GM12878 (cell line): ENCODE data around the gene VPS26A. TPM values are rescaled to one million over a fixed set of nuclear protein-coding genes. Genes with fewer than 3 reads are reported as not detected.

Experiments
- ATAC-seq: fragments of 200-7000 bp; cut with Tn5 transposase; 3 replicates; pipeline ENCODE4 v1.9.1; 2020; ENCODE audit warnings: mild to moderate bottlenecking, moderate library complexity
- BruUV-seq: library from RNA; stranded (reverse); fragments of 400-500 nt; replicated peaks from 2 replicates; lab custom pipeline; 2021; lab: Mats Ljungman, UMichigan
- CTCF ChIA-PET: fragments of 300-600 bp; sonication (Branson Sonifier 250); formaldehyde crosslinking; extraction: SDS; loops from one replicate; lab custom pipeline; 2021; ENCODE audit warnings: inconsistent platforms; lab: Yijun Ruan, JAX
- POLR2A ChIA-PET: fragments of 350-600 bp; formaldehyde crosslinking; extraction: SDS; loops from one replicate; lab custom pipeline; 2021; ENCODE audit warnings: inconsistent platforms; lab: Charles Lee
- RAD21 ChIA-PET: fragments of 300-600 bp; sonication (Branson Sonifier 250); formaldehyde crosslinking; loops from one replicate; lab custom pipeline; 2023; ENCODE audit warnings: antibody characterized with exemption; ENCODE audit not compliant: unreplicated experiment; lab: Charles Lee
- SMC1A ChIA-PET: fragments of 300-600 bp; sonication (Branson Sonifier 250); formaldehyde crosslinking; loops from one replicate; lab custom pipeline; 2023; ENCODE audit not compliant: unreplicated experiment, uncharacterized antibody; lab: Charles Lee
- DNase-seq: peaks from one replicate; pipeline ENCODE4 v3.0.0-alpha.2; 2011; ENCODE audit warnings: low read depth, low spot score
- FAIRE-seq: peaks from 3 replicates; lab custom pipeline; 2011; peaks lifted over from hg19 to GRCh38; lab: Jason Lieb, UNC
- H2AFZ ChIP-seq: 2 replicates; pipeline ENCODE4 v1.6.0; 2011; ENCODE audit warnings: low read depth, low read length, control low read depth; ENCODE audit not compliant: control insufficient read depth
- H3K27ac ChIP-seq: 2 replicates; pipeline ENCODE4 v1.5.1; 2011; ENCODE audit warnings: control low read depth; ENCODE audit not compliant: control insufficient read depth, insufficient read depth
- H3K27me3 ChIP-seq, 2 experiments: replicated peaks in 1 of 2; 2 replicates each; pipeline versions ENCODE4 v1.6.0 to v1.6.1; 2011; ENCODE audit warnings: low read length in 1 of 2; ENCODE audit not compliant: control insufficient read depth in 2 of 2, insufficient read depth in 2 of 2
- H3K36me3 ChIP-seq, 2 experiments: 2 replicates each; pipeline ENCODE4 v1.5.1; 2011; ENCODE audit warnings: low read length in 1 of 2; ENCODE audit not compliant: control insufficient read depth in 2 of 2, insufficient read depth in 2 of 2
- H3K4me1 ChIP-seq: 2 replicates; pipeline ENCODE4 v1.6.1; 2011; ENCODE audit warnings: mild to moderate bottlenecking, low read length, moderate library complexity, mixed read lengths; ENCODE audit not compliant: control insufficient read depth, insufficient read depth
- H3K4me2 ChIP-seq: 2 replicates; pipeline ENCODE4 v1.6.0; 2011; ENCODE audit warnings: control low read depth; ENCODE audit not compliant: control insufficient read depth, insufficient read depth
- H3K4me3 ChIP-seq: fragments of 200-600 bp; sonication (generic); 2 replicates; pipeline ENCODE4 v1.5.1; 2016
- H3K79me2 ChIP-seq: 2 replicates; pipeline ENCODE4 v1.6.0; 2011; ENCODE audit warnings: low read length; ENCODE audit not compliant: control insufficient read depth, insufficient read depth
- H3K9ac ChIP-seq: 2 replicates; pipeline ENCODE4 v1.8.0; 2011; ENCODE audit warnings: low read length, control low read depth, mixed read lengths; ENCODE audit not compliant: control insufficient read depth, insufficient read depth
- H3K9me3 ChIP-seq: replicated peaks from 3 replicates; pipeline ENCODE4 v1.5.1; 2011; ENCODE audit warnings: mild to moderate bottlenecking, low read length; ENCODE audit not compliant: control insufficient read depth, insufficient read depth
- H4K20me1 ChIP-seq: 2 replicates; pipeline ENCODE4 v1.6.0; 2011; ENCODE audit not compliant: control insufficient read depth, insufficient read depth
- BCL11A ChIP-seq: IDR thresholded peaks from 2 replicates; pipeline ENCODE4 v1.6.1; 2011; ENCODE audit warnings: low read depth, low read length
- EED ChIP-seq: sonication (generic); IDR thresholded peaks from 2 replicates; pipeline ENCODE4 v1.6.1; 2016; ENCODE audit warnings: antibody characterized with exemption, low read depth
- EP300 ChIP-seq, 2 experiments: fragments of 150-350 bp in 1 of 2; IDR thresholded peaks; 2 replicates each; pipeline ENCODE4 v1.6.1; 2011 to 2012; ENCODE audit warnings: low read depth in 2 of 2, low read length in 2 of 2, borderline replicate concordance in 1 of 2, improper control_type of control experiment in 1 of 2, inconsistent platforms in 1 of 2; ENCODE audit not compliant: control insufficient read depth in 1 of 2
- HCFC1 ChIP-seq: fragments of 150-350 bp; IDR thresholded peaks from 2 replicates; pipeline ENCODE4 v1.6.1; 2014; ENCODE audit warnings: low read length
- LARP7 ChIP-seq: fragments of 450-650 bp; IDR thresholded peaks from 2 replicates; pipeline ENCODE4 v1.6.1; 2017; ENCODE audit warnings: mild to moderate bottlenecking
- MYB ChIP-seq: fragments of 150-350 bp; IDR thresholded peaks from 2 replicates; pipeline ENCODE4 v1.6.1; 2014; ENCODE audit warnings: mild to moderate bottlenecking, low read depth, low read length, borderline replicate concordance
- PAX5 ChIP-seq: IDR thresholded peaks from 2 replicates; pipeline ENCODE4 v1.6.1; 2011; ENCODE audit warnings: low read depth, low read length, borderline replicate concordance
- POLR2A ChIP-seq: IDR thresholded peaks from 2 replicates; pipeline ENCODE4 v1.6.1; 2011; ENCODE audit warnings: low read depth, mild to moderate bottlenecking, low read length
- POLR2AphosphoS5 ChIP-seq: IDR thresholded peaks from 2 replicates; pipeline ENCODE4 v1.6.1; 2011; ENCODE audit warnings: mild to moderate bottlenecking, low read length, inconsistent platforms
- RB1 ChIP-seq: fragments of 450-650 bp; formaldehyde crosslinking; IDR thresholded peaks from 2 replicates; pipeline ENCODE4 v1.6.1; 2017; ENCODE audit warnings: mild to moderate bottlenecking, borderline replicate concordance
- RFX5 ChIP-seq: IDR thresholded peaks from 2 replicates; pipeline ENCODE4 v1.6.1; 2011; ENCODE audit warnings: low read depth, low read length, improper control_type of control experiment
- RUNX3 ChIP-seq: IDR thresholded peaks from 2 replicates; pipeline ENCODE4 v1.6.1; 2012; ENCODE audit warnings: low read length, inconsistent platforms
- SMARCA5 ChIP-seq: fragments of 450-650 bp; IDR thresholded peaks from 2 replicates; pipeline ENCODE4 v1.6.1; 2017; ENCODE audit warnings: mild to moderate bottlenecking
- SREBF1 ChIP-seq: IDR thresholded peaks from 2 replicates; pipeline ENCODE4 v1.6.1; 2012; ENCODE audit warnings: mild to moderate bottlenecking, low read length
- SUZ12 ChIP-seq: fragments of 200-600 bp; sonication (generic); IDR thresholded peaks from one replicate; pipeline ENCODE4 v1.6.1; 2018; ENCODE audit warnings: antibody characterized with exemption, mild to moderate bottlenecking; ENCODE audit not compliant: unreplicated experiment
- TARDBP ChIP-seq: IDR thresholded peaks from 2 replicates; pipeline ENCODE4 v1.6.1; 2016; ENCODE audit warnings: borderline replicate concordance
- ZBED1 ChIP-seq: IDR thresholded peaks from 2 replicates; pipeline ENCODE4 v1.6.1; 2016; ENCODE audit warnings: borderline replicate concordance
- ZBTB11 ChIP-seq: fragments of 450-650 bp; formaldehyde crosslinking; IDR thresholded peaks from 2 replicates; pipeline ENCODE4 v1.5.0; 2022; ENCODE audit warnings: mild to moderate bottlenecking, missing genetic modification characterization
- WGBS: methylation state at CpG from one replicate; pipeline ENCODE4 v1.1.6; 2016; ENCODE audit warnings: low lambda C conversion rate; ENCODE audit not compliant: insufficient replicate concordance, insufficient coverage; ENCODE audit errors: missing lambda C conversion rate; 5-methylcytosine and 5-hydroxymethylcytosine counted together
- in situ Hi-C: fragments of 300-500 bp; cut with MboI; formaldehyde crosslinking; loops from 9 replicates; pipeline ENCODE4 v1.14.3; 2018; ENCODE audit warnings: mixed read lengths
- intact Hi-C: fragments of 100-400 bp; cut with micrococcal nuclease; formaldehyde crosslinking; loops from one replicate; pipeline ENCODE4 v1.14.2; 2022; ENCODE audit not compliant: unreplicated experiment
- polyA plus RNA-seq, 11 experiments: library from polyadenylated mRNA; depleted of rRNA in 4 of 11; unstranded in 6 of 11; stranded (reverse) in 5 of 11; fragments of >200 nt; fragmentation: Nextera tagmentation in 4 of 11; fragmentation: Illumina TruSeq in 1 of 11; extraction: Ambion mirVana in 4 of 11; extraction: Trizol in 1 of 11; gene quantifications; 1 replicate in 1 of 11; 2 replicates in 10 of 11; pipeline versions ENCODE4 v1.2.1 to v1.2.3, GENCODE V29; 2011 to 2016; ENCODE audit warnings: inconsistent platforms in 2 of 11, missing spikeins in 2 of 11, low read depth in 1 of 11
- total RNA-seq, 4 experiments: library from RNA; depleted of rRNA in 3 of 4; stranded (reverse); fragments of >200 nt in 3 of 4; fragmentation: Illumina TruSeq in 1 of 4; extraction: Trizol in 1 of 4; gene quantifications; 2 replicates each; pipeline versions ENCODE4 v1.2.1 to v1.2.3, GENCODE V29; 2013 to 2021
- TF ChIP-seq, protein P1 (sequence below): fragments of 450-650 bp; formaldehyde crosslinking; IDR thresholded peaks from 2 replicates; pipeline ENCODE4 v1.4.0; 2020; ENCODE audit warnings: mild to moderate bottlenecking, moderate library complexity

VPS26A gene
- total and polyA plus RNA-seq, 10 of the 15 experiments (the other 5 are each of a cell fraction or from before 2014, with no cell fraction given) = 16.8 to 72.3 (median 26.8) TPM

DNA sequence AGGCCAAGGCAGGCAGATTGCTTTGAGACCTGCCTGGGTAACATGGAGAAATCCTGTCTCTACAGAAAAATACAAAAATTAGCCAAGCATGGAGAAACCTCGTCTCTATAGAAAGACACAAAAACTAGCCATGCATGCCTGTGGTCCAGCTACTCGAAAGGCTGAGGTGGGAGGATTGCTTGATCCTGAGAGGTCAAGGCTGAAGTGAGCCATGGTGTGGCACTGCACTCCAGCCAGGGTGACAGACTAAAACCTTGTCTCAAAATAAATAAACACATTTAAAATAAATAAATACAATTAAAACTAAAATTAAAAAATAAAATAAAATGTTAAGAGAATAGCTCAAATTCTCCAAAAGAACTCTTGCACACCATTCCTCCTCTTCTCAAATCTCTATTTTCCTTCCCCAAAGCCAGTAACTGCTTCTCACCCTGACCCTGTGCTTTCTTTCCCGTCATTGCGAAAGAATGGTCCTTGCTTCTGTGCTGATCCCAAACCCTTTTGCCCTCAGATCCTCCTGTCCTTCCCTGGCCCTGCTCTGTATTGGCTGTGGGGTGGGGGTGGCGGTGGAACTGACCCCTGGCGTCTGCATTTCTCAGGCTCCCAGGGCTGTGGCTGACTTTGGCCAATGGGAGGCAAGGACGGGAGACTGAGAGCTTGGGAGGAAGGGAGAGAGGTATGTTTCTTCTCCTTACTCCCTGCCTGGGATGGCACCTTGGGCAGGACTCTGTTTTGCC is 23.7 kb upstream of the VPS26A start:
- WGBS = 51% methylated on average over 7 of the region's 7 CpGs
- Histone ChIP-seq H3K4me1 (peaks cover 14% of the 10 kb centered on the region), H4K20me1 (peaks cover 16% of the 10 kb centered on the region), H3K27me3 (no peaks in the 10 kb centered on the region), H3K27ac (no peak overlapping the region; the same call in 1 of the 2 replicates), H3K36me3 (peaks cover 18 to 61% of the 10 kb centered on the region in 2 experiments), H3K9me3 (no peaks in the 10 kb centered on the region), H3K9ac (no peak overlapping the region), H3K4me3 (no peak overlapping the region), H2AFZ (no peak overlapping the region), H3K4me2 (no peak overlapping the region), H3K79me2 (peaks cover 65% of the 10 kb centered on the region)
- ATAC-seq (peak; percentile 26), DNase-seq (no peak), FAIRE-seq (no peak)
- ChIA-PET CTCF (interaction anchor here (0.6 to 2.6 kb wide), 8 partner anchors 8 to 144 kb away, joined by 3 to 10 read pairs (median 3); partner anchors contain the start of gene DDX21), SMC1A (interaction anchor here (1.1 to 6.8 kb wide), 10 partner anchors 21 to 145 kb away, joined by 3 to 57 read pairs (median 4); no protein-coding TSS in a partner anchor), POLR2A (interaction anchor here (0.7 to 1.4 kb wide), 4 partner anchors 9 to 116 kb away, joined by 3 to 11 read pairs (median 4); no protein-coding TSS in a partner anchor), RAD21 (interaction anchor here (1.0 to 2.3 kb wide), 6 partner anchors 12 to 95 kb away, joined by 3 to 8 read pairs (median 3); no protein-coding TSS in a partner anchor)
- BruUV-seq = no TSS peak
- intact Hi-C loops (no loop called here), in situ Hi-C loops (no loop called here)
- no peak for TF ChIP-seq MYB
- no peak for TF ChIP-seq BCL11A
- TF ChIP-seq ZBED1 = no peak
- no peak for TF ChIP-seq TARDBP
- TF ChIP-seq LARP7 = no peak
- no peak for TF ChIP-seq SMARCA5
- TF ChIP-seq POLR2A = peak; percentile 26; the same call in 1 of the 2 replicates
- TF ChIP-seq PAX5 = peak; percentile 72
- TF ChIP-seq POLR2AphosphoS5 = peak; percentile 78; the same call in 1 of the 2 replicates
- no peak for TF ChIP-seq SUZ12
- no peak for TF ChIP-seq RB1
- no peak for TF ChIP-seq HCFC1
- TF ChIP-seq SREBF1 = no peak
- TF ChIP-seq ZBTB11 (CRISPR knock-in tag) = no peak
- TF ChIP-seq EED = no peak
- no peak for TF ChIP-seq EP300 (IDR thresholded peaks at IDR 0.05; ENCODE audit: borderline replicate concordance in 1 of 2, control insufficient read depth in 1 of 2, low read depth in 2 of 2, low read length in 2 of 2)
- TF ChIP-seq, protein P1, sequence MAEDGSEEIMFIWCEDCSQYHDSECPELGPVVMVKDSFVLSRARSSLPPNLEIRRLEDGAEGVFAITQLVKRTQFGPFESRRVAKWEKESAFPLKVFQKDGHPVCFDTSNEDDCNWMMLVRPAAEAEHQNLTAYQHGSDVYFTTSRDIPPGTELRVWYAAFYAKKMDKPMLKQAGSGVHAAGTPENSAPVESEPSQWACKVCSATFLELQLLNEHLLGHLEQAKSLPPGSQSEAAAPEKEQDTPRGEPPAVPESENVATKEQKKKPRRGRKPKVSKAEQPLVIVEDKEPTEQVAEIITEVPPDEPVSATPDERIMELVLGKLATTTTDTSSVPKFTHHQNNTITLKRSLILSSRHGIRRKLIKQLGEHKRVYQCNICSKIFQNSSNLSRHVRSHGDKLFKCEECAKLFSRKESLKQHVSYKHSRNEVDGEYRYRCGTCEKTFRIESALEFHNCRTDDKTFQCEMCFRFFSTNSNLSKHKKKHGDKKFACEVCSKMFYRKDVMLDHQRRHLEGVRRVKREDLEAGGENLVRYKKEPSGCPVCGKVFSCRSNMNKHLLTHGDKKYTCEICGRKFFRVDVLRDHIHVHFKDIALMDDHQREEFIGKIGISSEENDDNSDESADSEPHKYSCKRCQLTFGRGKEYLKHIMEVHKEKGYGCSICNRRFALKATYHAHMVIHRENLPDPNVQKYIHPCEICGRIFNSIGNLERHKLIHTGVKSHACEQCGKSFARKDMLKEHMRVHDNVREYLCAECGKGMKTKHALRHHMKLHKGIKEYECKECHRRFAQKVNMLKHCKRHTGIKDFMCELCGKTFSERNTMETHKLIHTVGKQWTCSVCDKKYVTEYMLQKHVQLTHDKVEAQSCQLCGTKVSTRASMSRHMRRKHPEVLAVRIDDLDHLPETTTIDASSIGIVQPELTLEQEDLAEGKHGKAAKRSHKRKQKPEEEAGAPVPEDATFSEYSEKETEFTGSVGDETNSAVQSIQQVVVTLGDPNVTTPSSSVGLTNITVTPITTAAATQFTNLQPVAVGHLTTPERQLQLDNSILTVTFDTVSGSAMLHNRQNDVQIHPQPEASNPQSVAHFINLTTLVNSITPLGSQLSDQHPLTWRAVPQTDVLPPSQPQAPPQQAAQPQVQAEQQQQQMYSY (CRISPR knock-in tag) = no peak
- no peak for TF ChIP-seq RFX5
- 0 out of 2 replicates have a peak, but pooled peaks have one; percentile 18 for TF ChIP-seq RUNX3
